GM12892 (cell line): ENCODE measurements around the gene ZNF273.
"Not testable (repeated sequence)": the region's sequence is repeated elsewhere in the genome, so short reads cannot be mapped to it uniquely, and the experiment has no call there.

Source experiments
- POLR2A ChIP-seq: IDR thresholded peaks from 2 replicates; pipeline ENCODE4 v1.6.1; 2011; ENCODE audit warnings: low read depth, low read length, control low read depth
- POLR2AphosphoS5 ChIP-seq: IDR thresholded peaks from 2 replicates; pipeline ENCODE4 v1.6.1; 2011; ENCODE audit warnings: low read depth, low read length, control low read depth
- TAF1 ChIP-seq: IDR thresholded peaks from 2 replicates; pipeline ENCODE4 v1.6.1; 2011; ENCODE audit warnings: low read depth, mild to moderate bottlenecking, control low read depth, low read length, borderline replicate concordance

DNA sequence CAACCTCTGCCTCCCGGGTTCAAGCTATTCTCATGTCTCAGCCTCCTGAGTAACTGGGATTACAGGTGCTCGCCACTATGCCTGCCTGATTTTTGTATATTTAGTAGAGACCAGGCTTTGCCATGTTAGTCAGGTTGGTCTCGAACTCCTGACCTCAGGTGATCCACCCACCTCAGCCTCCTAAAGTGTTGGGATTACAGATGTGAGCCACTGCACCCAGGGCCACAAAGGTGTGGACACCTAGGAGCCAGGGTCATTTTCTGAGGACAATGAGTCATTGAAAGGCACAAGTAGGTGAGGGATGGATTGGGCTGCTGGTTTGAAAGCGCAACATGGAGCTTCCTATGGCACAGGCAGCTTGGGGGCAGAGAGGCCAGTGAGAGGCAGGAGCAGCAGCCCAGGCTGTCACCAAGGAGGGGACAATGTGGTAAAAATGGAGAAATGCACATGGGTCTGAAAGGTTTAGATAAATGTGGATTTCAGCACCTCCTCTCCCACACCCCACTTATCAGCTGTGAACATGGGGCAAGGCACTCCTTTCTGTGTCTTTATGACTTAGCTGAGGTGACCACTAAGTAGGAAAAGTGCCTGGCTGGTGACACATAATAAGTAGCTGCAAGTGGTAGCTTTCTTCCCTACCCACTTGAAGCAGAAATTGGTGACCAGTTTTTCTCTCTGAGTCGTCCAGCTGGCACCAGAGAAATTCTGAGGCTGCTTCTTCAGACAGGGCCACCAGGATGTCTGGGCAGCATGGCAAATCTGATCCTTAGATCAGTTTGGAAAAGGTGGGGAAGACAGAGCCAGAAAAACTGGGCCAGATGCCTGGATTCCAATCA is 41.8 kb downstream of the ZNF273 start:
- TF ChIP-seq POLR2A, POLR2AphosphoS5, TAF1: not testable (repeated sequence)
